Activated CD4-positive, alpha-beta memory T cell treated with anti-CD3 and anti-CD28 coated beads for 36 hours (primary cell): Measurements from ENCODE around the gene ELN. TPM values are rescaled to one million over a fixed set of nuclear protein-coding genes. Genes with fewer than 3 reads are reported as not detected.

Experiments
- CTCF ChIA-PET: fragments of 350-600 bp; sonication (Branson Sonifier 250); formaldehyde crosslinking; loops from one replicate; lab custom pipeline; 2021; ENCODE audit warnings: antibody characterized with exemption, inconsistent platforms; lab: Charles Lee
- POLR2A ChIA-PET: fragments of 350-600 bp; sonication (Branson Sonifier 250); formaldehyde crosslinking; loops from one replicate; lab custom pipeline; 2021; ENCODE audit warnings: antibody characterized with exemption; lab: Charles Lee
- DNase-seq: peaks from one replicate; pipeline ENCODE4 v3.0.0-alpha.2; 2020
- H3K27ac Mint-ChIP-seq: one replicate; pipeline ENCODE4 v1.8.0; 2021; ENCODE audit warnings: mixed read lengths
- H3K27me3 Mint-ChIP-seq: one replicate; pipeline ENCODE4 v1.8.0; 2021; ENCODE audit warnings: mixed read lengths
- H3K36me3 Mint-ChIP-seq: one replicate; pipeline ENCODE4 v1.8.0; 2021; ENCODE audit warnings: mixed read lengths
- H3K4me1 Mint-ChIP-seq: one replicate; pipeline ENCODE4 v1.8.0; 2021; ENCODE audit warnings: low read depth, mixed read lengths
- H3K4me3 Mint-ChIP-seq: one replicate; pipeline ENCODE4 v1.8.0; 2021; ENCODE audit warnings: mild to moderate bottlenecking, mixed read lengths
- H3K9me3 Mint-ChIP-seq: one replicate; pipeline ENCODE4 v1.8.0; 2021; ENCODE audit warnings: mixed read lengths
- intact Hi-C: fragments of 100-400 bp; cut with micrococcal nuclease; formaldehyde crosslinking; loops from one replicate; pipeline ENCODE4 v1.15.1; 2023
- total RNA-seq, 2 experiments: library from RNA; stranded (reverse); gene quantifications; one replicate each; pipeline ENCODE4 v1.2.3, GENCODE V29; 2021

The ELN gene
- total RNA-seq, 2 experiments from 2014 or later, result not detected

DNA sequence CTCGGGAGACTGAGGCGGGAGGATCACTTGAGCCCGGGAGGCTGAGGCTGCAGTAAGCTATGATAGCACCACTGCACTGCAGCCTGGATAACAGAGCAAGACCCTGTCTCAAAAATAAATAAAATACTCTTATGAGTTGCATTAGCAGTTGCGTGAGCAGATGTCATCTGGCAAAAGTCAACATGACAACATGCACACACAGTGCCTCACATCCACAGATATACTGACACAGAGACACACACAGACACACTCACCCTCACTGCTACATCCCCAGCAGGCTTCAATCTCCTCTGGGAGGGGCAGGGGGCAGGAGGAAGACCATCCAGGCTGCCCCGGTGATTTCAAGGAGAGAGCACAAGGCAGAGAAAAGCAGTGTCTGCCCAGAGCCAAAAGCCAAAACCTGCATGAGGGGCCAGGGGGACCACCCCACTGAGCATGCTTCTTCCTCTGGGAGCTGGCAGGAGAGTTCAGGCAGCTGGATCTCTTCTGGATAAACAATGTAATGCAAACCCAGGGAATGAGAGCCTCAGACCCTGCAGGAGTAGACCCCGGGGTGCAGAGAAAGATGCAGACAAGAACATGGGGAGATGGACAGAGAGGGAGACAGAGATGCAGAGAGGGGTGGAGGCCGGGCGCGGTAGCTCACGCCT, 9.6 kb upstream of the ELN start:
- Mint-ChIP-seq H3K4me3 (no peak overlapping the region), H3K27me3 (peaks cover 5% of the 10 kb centered on the region), H3K27ac (no peak overlapping the region), H3K9me3 (no peaks in the 10 kb centered on the region), H3K36me3 (no peaks in the 10 kb centered on the region), H3K4me1 (no peaks in the 10 kb centered on the region)
- POLR2A ChIA-PET, result no interaction called here
- intact Hi-C loops, result no loop called here
- CTCF ChIA-PET, result interaction anchor here (2.5 kb wide), 1 partner anchor 8 kb away, joined by 14 read pairs; no protein-coding TSS in a partner anchor
- DNase-seq, result no peak

DNA sequence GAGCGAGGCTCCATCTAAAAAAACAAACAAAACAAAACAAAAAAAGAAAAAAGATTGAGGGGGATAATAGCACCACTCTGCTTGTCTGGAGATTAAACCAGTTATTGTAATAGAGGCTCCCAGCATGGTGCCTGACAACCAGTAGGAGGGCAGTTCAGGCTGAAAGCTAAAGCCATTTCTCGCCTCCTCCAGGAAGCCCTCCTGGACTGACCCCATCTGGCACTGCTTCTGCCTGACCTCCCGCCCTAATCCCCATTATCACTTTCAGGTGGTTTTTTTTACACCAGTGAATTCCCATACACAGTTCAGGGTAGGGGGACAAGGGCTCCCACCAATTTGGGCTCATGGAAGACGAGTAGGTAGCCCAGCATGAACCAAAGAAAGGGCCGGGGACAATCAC, 8.8 kb upstream of the ELN start:
- DNase-seq, result no peak
- H3K4me1 Mint-ChIP-seq, result no peaks in the 10 kb centered on the region
- H3K27me3 Mint-ChIP-seq, result peaks cover 11% of the 10 kb centered on the region
- ChIA-PET POLR2A (no interaction called here), CTCF (no interaction called here)
- no peaks in the 10 kb centered on the region for H3K36me3 Mint-ChIP-seq
- H3K27ac Mint-ChIP-seq, result no peak overlapping the region
- H3K9me3 Mint-ChIP-seq, result no peaks in the 10 kb centered on the region
- intact Hi-C loops, result no loop called here
- H3K4me3 Mint-ChIP-seq, result no peak overlapping the region

DNA sequence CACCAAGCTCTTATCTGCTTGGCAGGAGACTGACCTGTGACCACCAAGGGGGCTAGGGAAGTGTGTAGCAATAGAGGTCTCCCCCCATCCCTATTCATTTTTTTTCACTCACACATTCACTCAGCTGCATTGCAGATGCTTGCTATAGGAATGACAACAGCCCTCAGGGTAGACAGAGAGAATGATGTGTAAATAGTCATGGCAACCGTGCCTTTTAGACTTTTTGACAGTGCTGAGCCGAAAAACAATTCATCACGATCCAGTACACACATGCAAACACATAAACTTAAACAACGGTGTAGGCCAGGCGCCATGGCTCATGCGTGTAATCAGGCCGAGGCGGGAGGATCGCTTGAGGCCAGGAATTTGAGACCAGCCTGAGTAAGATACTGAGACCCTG, 7.6 kb upstream of the ELN start:
- ChIA-PET POLR2A (no interaction called here), CTCF (no interaction called here)
- Mint-ChIP-seq H3K27me3 (peaks cover 17% of the 10 kb centered on the region), H3K4me3 (no peak overlapping the region), H3K27ac (no peak overlapping the region), H3K36me3 (no peaks in the 10 kb centered on the region), H3K9me3 (no peaks in the 10 kb centered on the region), H3K4me1 (no peaks in the 10 kb centered on the region)
- intact Hi-C loops, result no loop called here
- DNase-seq, result no peak

DNA sequence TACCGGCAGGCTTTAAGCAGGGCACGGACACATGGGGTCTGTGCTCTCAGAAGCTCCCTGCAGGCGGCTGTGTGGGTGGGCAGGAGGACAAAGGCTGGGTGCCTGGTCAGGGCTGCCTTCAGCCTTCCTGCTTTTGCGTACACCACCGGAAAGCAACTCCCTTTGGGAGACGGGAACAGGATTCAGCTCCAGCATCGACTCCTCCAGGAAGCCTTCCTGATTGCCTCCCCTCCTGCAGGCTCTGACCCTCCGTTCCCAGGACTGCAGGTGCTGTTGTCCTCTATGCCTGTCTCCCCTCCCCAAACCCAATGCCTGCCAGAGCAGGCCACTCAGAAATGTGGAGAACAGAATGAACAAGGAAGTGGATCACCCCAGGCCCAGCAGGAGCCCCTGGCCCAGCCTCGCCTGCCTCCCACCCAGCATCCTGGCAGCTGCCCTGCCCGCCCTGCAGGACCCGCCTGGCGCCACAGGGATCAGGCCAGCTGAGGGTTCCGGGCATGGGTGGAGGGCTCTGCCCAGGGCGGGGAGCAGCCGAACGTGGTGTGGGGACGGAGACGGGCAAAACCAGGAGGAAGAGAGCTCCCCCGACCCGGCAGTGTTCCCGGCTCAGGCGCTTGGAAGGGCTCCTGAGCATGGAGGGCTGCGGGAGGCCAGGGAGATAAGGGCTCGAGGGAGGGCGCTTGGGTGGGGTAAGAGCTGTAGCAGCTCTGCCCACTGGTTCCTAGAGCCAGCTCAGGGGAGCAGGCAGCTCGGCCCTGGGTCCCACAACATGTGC, 6.2 kb upstream of the ELN start:
- CTCF ChIA-PET, result no interaction called here
- no peak for DNase-seq
- H3K9me3 Mint-ChIP-seq, result no peaks in the 10 kb centered on the region
- peaks cover 3% of the 10 kb centered on the region for H3K4me1 Mint-ChIP-seq
- no peak overlapping the region for H3K4me3 Mint-ChIP-seq
- POLR2A ChIA-PET, result no interaction called here
- no peak overlapping the region for H3K27ac Mint-ChIP-seq
- intact Hi-C loops, result no loop called here
- no peaks in the 10 kb centered on the region for H3K36me3 Mint-ChIP-seq
- H3K27me3 Mint-ChIP-seq, result peaks cover 29% of the 10 kb centered on the region

DNA sequence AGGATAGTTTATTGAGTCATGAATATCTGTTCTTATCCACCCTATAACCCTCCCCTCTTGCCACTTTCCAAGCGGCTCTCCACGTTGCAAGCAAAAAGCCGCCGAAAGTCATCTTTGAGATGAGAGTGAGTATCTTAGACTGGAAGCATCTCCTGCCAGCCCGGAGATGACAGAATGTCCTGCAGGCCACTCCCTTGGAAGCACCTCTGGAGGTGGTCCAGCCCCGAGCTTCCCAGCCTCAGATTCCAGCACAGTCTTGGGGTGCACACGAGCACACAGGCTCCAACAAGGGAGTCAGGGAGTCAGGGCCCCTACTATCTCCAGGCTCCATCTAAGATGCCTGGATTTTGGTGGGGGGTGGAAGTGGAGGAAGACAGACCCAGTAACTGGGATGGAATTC, 5.5 kb upstream of the ELN start:
- CTCF ChIA-PET, result no interaction called here
- H3K36me3 Mint-ChIP-seq, result no peaks in the 10 kb centered on the region

DNA sequence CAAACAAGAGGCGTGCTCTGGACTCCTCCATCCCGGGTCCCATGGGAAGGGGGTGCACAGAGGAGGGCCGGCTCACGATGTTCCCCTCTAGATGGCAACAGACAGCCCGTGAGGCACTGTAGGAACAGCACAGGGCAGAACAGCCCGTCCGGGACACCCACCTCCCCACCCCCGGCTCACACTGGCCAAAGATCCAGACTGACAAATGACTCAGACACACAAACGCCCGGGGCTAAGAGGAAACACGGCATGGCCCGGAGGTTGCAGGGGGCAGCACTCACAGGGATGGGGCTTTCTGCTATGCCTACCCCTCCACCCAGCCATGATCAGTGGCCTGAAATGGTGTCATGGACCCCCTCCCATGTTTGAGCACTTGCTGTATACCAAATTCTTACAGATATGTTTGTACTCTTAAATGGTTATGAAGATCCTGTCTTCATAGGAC, 4.9 kb upstream of the ELN start:
- no peak overlapping the region for H3K27ac Mint-ChIP-seq

More for the DNA sequence above, 5.5 kb upstream of the ELN start:
- Mint-ChIP-seq H3K4me1 (peaks cover 3% of the 10 kb centered on the region), H3K27ac (no peak overlapping the region), H3K4me3 (no peak overlapping the region), H3K27me3 (peaks cover 32% of the 10 kb centered on the region), H3K9me3 (no peaks in the 10 kb centered on the region)
- no peak for DNase-seq
- POLR2A ChIA-PET, result no interaction called here
- intact Hi-C loops, result no loop called here

DNA sequence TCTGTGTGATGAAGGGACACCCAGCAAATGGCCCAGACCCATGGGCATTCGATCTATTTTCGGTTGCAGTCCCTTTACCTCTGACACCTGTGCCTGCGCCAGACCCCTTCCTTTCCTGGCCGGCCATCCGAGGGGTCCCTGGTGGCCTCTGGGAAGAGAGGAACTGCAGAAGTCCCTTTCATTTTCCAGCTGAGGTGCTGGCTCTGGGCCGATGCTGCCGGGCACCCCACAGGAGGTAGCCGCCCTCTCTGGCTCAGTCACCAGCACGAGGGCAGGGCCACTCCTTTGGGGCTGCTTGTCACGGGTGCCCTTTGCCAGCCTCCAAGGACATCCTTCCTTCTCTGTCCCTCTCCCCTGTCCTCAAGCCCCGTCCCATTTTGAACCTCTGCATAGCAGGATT, 4.2 kb upstream of the ELN start:
- H3K36me3 Mint-ChIP-seq, result no peaks in the 10 kb centered on the region
- ChIA-PET POLR2A (no interaction called here), CTCF (no interaction called here)
- DNase-seq, result no peak
- H3K27me3 Mint-ChIP-seq, result peaks cover 35% of the 10 kb centered on the region
- no peak overlapping the region for H3K27ac Mint-ChIP-seq
- no peaks in the 10 kb centered on the region for H3K9me3 Mint-ChIP-seq
- intact Hi-C loops, result no loop called here
- peaks cover 3% of the 10 kb centered on the region for H3K4me1 Mint-ChIP-seq
- no peak overlapping the region for H3K4me3 Mint-ChIP-seq

More for the DNA sequence above, 4.9 kb upstream of the ELN start:
- Mint-ChIP-seq H3K4me1 (peaks cover 3% of the 10 kb centered on the region), H3K27me3 (peaks cover 32% of the 10 kb centered on the region), H3K36me3 (no peaks in the 10 kb centered on the region), H3K4me3 (no peak overlapping the region), H3K9me3 (no peaks in the 10 kb centered on the region)
- DNase-seq, result no peak
- intact Hi-C loops, result no loop called here
- ChIA-PET CTCF (no interaction called here), POLR2A (no interaction called here)

DNA sequence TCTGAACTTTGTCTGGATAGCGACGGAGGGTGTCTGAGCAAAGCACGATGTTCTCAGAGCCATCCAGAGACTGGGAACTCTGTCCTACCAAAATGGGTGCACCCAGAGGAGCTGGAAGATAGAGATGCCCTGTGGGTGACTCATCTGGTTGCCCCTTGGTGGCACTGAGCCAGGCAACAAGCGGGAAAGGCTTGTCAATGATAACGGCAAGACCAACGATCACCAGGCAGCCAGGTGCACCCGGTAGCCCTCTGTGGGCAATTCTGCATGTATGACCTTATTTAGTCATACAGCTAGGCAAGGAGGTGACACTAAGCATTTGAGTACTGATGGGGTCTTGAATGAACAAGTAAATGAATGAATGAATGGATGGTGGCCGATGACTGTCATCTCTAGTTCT, 2.8 kb upstream of the ELN start:
- Mint-ChIP-seq H3K27ac (no peak overlapping the region), H3K27me3 (peaks cover 43% of the 10 kb centered on the region), H3K36me3 (no peaks in the 10 kb centered on the region), H3K9me3 (no peaks in the 10 kb centered on the region), H3K4me3 (no peak overlapping the region), H3K4me1 (peaks cover 6% of the 10 kb centered on the region)
- intact Hi-C loops, result no loop called here
- ChIA-PET POLR2A (no interaction called here), CTCF (interaction anchor here (0.7 to 3.0 kb wide), 8 partner anchors 8 to 257 kb away, joined by 3 to 35 read pairs (median 5); no protein-coding TSS in a partner anchor)
- DNase-seq, result no peak

DNA sequence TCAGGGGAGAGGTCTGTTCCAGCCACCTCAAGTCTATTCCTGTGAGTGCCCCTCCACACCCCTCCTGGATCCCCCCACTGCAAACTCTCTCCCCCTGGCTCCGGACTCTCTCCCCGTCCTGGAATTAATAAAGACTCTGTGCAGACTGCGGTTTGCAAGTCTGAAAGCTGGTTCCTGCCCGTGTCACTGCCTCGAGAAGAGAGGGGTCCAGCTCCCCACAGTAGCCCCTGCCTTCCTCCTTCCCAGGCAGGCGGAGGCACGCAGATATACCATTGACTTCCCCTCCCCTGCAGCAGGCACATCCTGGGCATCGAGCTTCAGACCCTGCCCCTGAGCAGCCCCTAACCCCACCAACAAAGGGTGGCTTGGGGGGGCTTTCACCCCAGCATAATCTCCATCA, 2.2 kb upstream of the ELN start:
- no peak for DNase-seq
- CTCF ChIA-PET, result interaction anchor here (0.7 to 3.0 kb wide), 15 partner anchors 9 to 419 kb away, joined by 3 to 35 read pairs (median 5); no protein-coding TSS in a partner anchor
- Mint-ChIP-seq H3K36me3 (no peaks in the 10 kb centered on the region), H3K9me3 (no peaks in the 10 kb centered on the region), H3K27me3 (peaks cover 45% of the 10 kb centered on the region), H3K4me1 (peaks cover 6% of the 10 kb centered on the region), H3K27ac (no peak overlapping the region), H3K4me3 (no peak overlapping the region)
- POLR2A ChIA-PET, result interaction anchor here (0.5 kb wide), 1 partner anchor 102 kb away, joined by 4 read pairs; no protein-coding TSS in a partner anchor
- intact Hi-C loops, result loop anchor here (1.0 kb wide), 1 partner anchor 159 kb away; no protein-coding TSS in a partner anchor

DNA sequence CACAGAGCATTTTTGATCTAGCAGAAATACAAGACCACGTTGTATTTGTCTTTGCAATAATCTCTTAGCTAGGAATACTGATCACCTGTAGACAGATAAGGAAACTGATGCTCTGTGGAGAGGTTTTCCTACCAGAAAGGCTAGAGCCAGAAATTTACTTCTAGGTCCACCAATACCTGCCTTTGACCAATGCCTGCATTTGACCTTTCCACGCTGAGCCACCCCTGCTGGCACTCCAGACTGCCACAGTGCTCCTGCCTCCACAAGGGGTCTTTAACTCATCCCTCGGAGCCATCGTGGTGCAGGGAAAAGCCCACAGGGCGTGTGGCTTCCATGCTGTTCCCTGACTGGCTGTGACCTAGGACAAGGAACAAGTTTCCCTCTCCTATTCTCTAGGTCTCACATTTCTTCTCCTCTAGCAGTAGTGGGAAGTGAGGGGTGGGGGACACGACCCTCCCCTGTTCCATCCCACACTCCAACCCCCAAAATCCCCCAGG, 1.5 kb upstream of the ELN start:
- H3K36me3 Mint-ChIP-seq, result no peaks in the 10 kb centered on the region
- H3K27ac Mint-ChIP-seq, result no peak overlapping the region
- intact Hi-C loops, result loop anchor here (1.0 kb wide), 1 partner anchor 160 kb away; no protein-coding TSS in a partner anchor
- ChIA-PET POLR2A (interaction anchor here (0.5 kb wide), 1 partner anchor 102 kb away, joined by 4 read pairs; no protein-coding TSS in a partner anchor), CTCF (interaction anchor here (0.6 to 3.0 kb wide), 28 partner anchors 10 to 420 kb away, joined by 3 to 35 read pairs (median 4); partner anchors contain the start of gene ABHD11)
- DNase-seq, result no peak
- H3K4me1 Mint-ChIP-seq, result peaks cover 6% of the 10 kb centered on the region
- H3K27me3 Mint-ChIP-seq, result peaks cover 47% of the 10 kb centered on the region
- H3K9me3 Mint-ChIP-seq, result no peaks in the 10 kb centered on the region
- H3K4me3 Mint-ChIP-seq, result no peak overlapping the region

DNA sequence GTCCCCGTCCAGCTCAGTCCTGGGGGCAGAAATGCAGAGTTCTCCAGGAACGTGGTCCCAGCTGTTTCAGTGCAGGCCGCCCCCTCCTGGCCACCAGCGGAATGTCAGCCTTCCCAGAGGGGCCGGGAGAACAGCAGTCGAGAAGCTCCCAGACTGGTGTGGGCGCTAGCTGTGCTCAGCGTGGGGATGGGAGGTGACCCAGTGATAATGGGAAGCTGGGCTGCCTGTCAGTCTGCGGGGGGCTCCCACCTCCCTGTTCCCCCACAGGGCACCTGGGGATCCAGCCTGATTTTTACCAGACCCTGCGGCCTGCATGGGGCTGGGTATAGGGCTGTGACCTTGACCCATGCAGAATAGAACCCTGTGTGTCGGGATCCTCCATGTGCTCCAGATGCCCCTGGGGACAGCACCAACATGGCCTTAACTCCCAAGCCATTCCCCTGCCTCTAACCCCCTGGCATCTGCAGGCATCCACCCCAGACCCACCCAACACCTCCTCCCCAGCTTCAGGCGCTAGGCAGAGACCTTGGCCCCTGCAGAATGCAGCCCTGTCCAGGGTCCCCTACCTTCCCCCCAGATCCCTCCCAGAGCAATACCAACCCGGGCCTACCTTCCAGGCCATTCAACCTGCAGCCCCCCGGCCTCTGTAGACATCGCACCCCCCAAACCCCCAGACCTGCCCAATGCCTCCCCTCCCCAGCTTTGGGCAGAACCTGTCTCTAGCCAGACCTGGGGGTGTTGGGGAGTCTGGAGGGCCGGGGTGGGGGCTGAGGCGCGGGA, 880 bp upstream of the ELN start:
- Mint-ChIP-seq H3K4me3 (no peak overlapping the region), H3K27ac (no peak overlapping the region), H3K36me3 (no peaks in the 10 kb centered on the region), H3K27me3 (peaks cover 50% of the 10 kb centered on the region), H3K4me1 (peaks cover 6% of the 10 kb centered on the region), H3K9me3 (no peaks in the 10 kb centered on the region)
- CTCF ChIA-PET, result interaction anchor here (0.6 to 3.0 kb wide), 32 partner anchors 10 to 405 kb away, joined by 3 to 35 read pairs (median 4); partner anchors contain the start of gene ABHD11
- POLR2A ChIA-PET, result no interaction called here
- intact Hi-C loops, result loop anchor here (1.0 kb wide), 1 partner anchor 161 kb away; no protein-coding TSS in a partner anchor
- peak; percentile 73 for DNase-seq
